ENCODE data around the gene TBCB. TPM values are rescaled to one million over a fixed set of nuclear protein-coding genes. Genes with fewer than 3 reads are reported as not detected.

TBCB gene
- total and polyA plus RNA-seq, 9 of the 15 experiments (the other 6 are each of a cell fraction or from before 2014, with no cell fraction given): 3.5 to 115 (median 58.9) TPM

GRCh38 chr19:36139473-36140303 is 24.4 kb downstream of the TBCB start, which contains the start of gene CAPNS1 (continued):
- TF ChIP-seq ID3 (CRISPR knock-in tag; IDR thresholded peaks at IDR 0.05) (no peak), ID3 (tag; IDR thresholded peaks at IDR 0.05) (0 out of 2 replicates have a peak, but pooled peaks have one; percentile 46), BHLHE40 (IDR thresholded peaks at IDR 0.05; ENCODE audit: low read length) (peak; percentile 74), ZBTB33 (CRISPR knock-in tag; IDR thresholded peaks at IDR 0.05) (peak; percentile 54; the same call in 1 of the 2 replicates), ESRRA (IDR thresholded peaks at IDR 0.05; ENCODE audit: borderline replicate concordance, low read depth) (no peak; the same call in 1 of the 2 replicates), RBFOX2 (IDR thresholded peaks at IDR 0.05; ENCODE audit: low read depth, low read length) (peak; percentile 90), SP1 (CRISPR knock-in tag; IDR thresholded peaks at IDR 0.05) (peak; percentile 71), KLF10 (CRISPR knock-in tag; IDR thresholded peaks at IDR 0.05) (no peak), NUFIP1 (IDR thresholded peaks at IDR 0.05; ENCODE audit: partially characterized antibody) (no peak), ZNF561 (CRISPR knock-in tag; conservative IDR thresholded peaks at IDR 0.05) (no peak), PHF21A (IDR thresholded peaks at IDR 0.05; ENCODE audit: borderline replicate concordance, low read depth) (peak; percentile 48; the same call in 1 of the 2 replicates), RBBP5 (IDR thresholded peaks at IDR 0.05; ENCODE audit: borderline replicate concordance, insufficient read depth, low read length, poor library complexity, severe bottlenecking) (peak; percentile 30), ZZZ3 (IDR thresholded peaks at IDR 0.05) (peak; percentile 88), ZBTB1 (CRISPR knock-in tag; IDR thresholded peaks at IDR 0.05; ENCODE audit: borderline replicate concordance, low read depth) (peak; percentile 78), ARID3B (CRISPR knock-in tag; IDR thresholded peaks at IDR 0.05; ENCODE audit: borderline replicate concordance) (no peak), ATF4 (CRISPR knock-in tag; IDR thresholded peaks at IDR 0.05) (0 out of 2 replicates have a peak, but pooled peaks have one; percentile 16), PHF8 (IDR thresholded peaks at IDR 0.05; ENCODE audit: borderline replicate concordance, low read length) (peak; percentile 75)
- TF ChIP-seq, protein P1, sequence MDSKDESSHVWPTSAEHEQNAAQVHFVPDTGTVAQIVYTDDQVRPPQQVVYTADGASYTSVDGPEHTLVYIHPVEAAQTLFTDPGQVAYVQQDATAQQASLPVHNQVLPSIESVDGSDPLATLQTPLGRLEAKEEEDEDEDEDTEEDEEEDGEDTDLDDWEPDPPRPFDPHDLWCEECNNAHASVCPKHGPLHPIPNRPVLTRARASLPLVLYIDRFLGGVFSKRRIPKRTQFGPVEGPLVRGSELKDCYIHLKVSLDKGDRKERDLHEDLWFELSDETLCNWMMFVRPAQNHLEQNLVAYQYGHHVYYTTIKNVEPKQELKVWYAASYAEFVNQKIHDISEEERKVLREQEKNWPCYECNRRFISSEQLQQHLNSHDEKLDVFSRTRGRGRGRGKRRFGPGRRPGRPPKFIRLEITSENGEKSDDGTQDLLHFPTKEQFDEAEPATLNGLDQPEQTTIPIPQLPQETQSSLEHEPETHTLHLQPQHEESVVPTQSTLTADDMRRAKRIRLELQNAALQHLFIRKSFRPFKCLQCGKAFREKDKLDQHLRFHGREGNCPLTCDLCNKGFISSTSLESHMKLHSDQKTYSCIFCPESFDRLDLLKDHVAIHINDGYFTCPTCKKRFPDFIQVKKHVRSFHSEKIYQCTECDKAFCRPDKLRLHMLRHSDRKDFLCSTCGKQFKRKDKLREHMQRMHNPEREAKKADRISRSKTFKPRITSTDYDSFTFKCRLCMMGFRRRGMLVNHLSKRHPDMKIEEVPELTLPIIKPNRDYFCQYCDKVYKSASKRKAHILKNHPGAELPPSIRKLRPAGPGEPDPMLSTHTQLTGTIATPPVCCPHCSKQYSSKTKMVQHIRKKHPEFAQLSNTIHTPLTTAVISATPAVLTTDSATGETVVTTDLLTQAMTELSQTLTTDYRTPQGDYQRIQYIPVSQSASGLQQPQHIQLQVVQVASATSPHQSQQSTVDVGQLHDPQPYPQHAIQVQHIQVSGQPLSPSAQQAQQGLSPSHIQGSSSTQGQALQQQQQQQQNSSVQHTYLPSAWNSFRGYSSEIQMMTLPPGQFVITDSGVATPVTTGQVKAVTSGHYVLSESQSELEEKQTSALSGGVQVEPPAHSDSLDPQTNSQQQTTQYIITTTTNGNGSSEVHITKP (IDR thresholded peaks at IDR 0.05; ENCODE audit: partially characterized antibody): peak; percentile 61

All from K562 (cell line).